Activated CD8-positive, alpha-beta T cell treated with anti-CD3 and anti-CD28 coated beads for 36 hours (primary cell): ENCODE data around the gene EMC8. TPM values are rescaled to one million over a fixed set of nuclear protein-coding genes. Genes with fewer than 3 reads are reported as not detected.

Experiments used
- ATAC-seq: fragments of 200-7000 bp; cut with Tn5 transposase; one replicate; pipeline ENCODE4 v1.10.0; 2021; ENCODE audit warnings: mild to moderate bottlenecking, moderate library complexity
- CTCF ChIA-PET: fragments of 350-600 bp; sonication (Branson Sonifier 250); formaldehyde crosslinking; loops from one replicate; lab custom pipeline; 2021; ENCODE audit warnings: antibody characterized with exemption; lab: Charles Lee
- POLR2A ChIA-PET: fragments of 350-600 bp; sonication (Branson Sonifier 250); formaldehyde crosslinking; loops from one replicate; lab custom pipeline; 2021; ENCODE audit warnings: antibody characterized with exemption; lab: Charles Lee
- DNase-seq: peaks from one replicate; pipeline ENCODE4 v3.0.0-alpha.2; 2020
- H3K27ac Mint-ChIP-seq: one replicate; pipeline ENCODE4 v1.8.0; 2021; ENCODE audit warnings: mild to moderate bottlenecking, mixed read lengths
- H3K27me3 Mint-ChIP-seq: one replicate; pipeline ENCODE4 v1.8.0; 2021; ENCODE audit warnings: mixed read lengths
- H3K36me3 Mint-ChIP-seq: one replicate; pipeline ENCODE4 v1.8.0; 2021; ENCODE audit warnings: low read depth, mixed read lengths
- H3K4me1 Mint-ChIP-seq: one replicate; pipeline ENCODE4 v1.8.0; 2021; ENCODE audit warnings: low read depth, mixed read lengths
- H3K4me3 Mint-ChIP-seq: one replicate; pipeline ENCODE4 v1.8.0; 2021; ENCODE audit warnings: mild to moderate bottlenecking, moderate library complexity, mixed read lengths
- H3K9me3 Mint-ChIP-seq: one replicate; pipeline ENCODE4 v1.8.0; 2021; ENCODE audit warnings: mixed read lengths
- intact Hi-C: fragments of 100-400 bp; cut with micrococcal nuclease; formaldehyde crosslinking; loops from one replicate; pipeline ENCODE4 v1.10.0; 2022
- total RNA-seq, 2 experiments: library from RNA; stranded (reverse); gene quantifications; one replicate each; pipeline ENCODE4 v1.2.3, GENCODE V29; 2021
- TF ChIP-seq, protein P1 (sequence below): fragments of 200-600 bp; IDR thresholded peaks from one replicate; pipeline ENCODE4 v1.8.0; 2022; ENCODE audit warnings: antibody characterized with exemption, mild to moderate bottlenecking

EMC8 gene
- total RNA-seq, 2 experiments from 2014 or later: 32.4 to 38.6 TPM

DNA sequence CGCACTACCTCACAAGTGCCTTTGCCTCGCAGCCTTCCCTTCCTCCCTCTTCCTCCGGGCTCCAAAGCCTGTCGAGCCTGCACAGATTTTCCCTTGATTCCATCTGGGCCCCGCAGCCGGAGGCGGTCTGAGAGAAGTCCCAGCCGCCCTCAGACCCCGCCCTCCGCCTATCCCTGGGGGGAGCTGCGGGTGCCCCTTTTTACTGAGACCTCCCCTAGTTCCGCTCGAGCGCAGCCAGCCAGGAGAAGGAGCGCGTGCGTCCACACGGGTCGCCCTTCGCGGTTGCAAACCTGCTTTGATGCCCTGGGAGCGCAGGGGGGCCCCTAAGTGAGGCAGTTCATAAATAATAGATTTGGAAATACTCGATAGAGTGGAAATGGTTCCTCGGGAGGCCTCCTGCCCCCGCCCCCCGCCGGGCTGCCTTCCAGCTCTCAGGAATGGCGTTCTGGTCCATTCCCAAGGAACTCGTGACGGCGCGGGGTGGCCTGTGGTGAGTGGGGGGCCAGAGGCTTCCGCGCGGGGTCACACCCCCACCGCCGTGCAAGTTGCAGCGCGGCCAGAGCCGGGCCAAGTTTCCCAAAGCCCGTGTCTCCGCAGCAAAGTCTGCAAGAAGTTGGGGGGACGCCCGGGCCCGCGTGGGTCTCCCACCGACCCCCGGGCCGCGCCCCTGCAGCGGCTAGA lies 49.1 kb downstream of the EMC8 start:
- Mint-ChIP-seq H3K4me3 (peak overlapping the region; percentile 62), H3K9me3 (no peaks in the 10 kb centered on the region), H3K27ac (no peak overlapping the region), H3K4me1 (peaks cover 18% of the 10 kb centered on the region), H3K27me3 (peaks cover 27% of the 10 kb centered on the region), H3K36me3 (no peaks in the 10 kb centered on the region)
- intact Hi-C loops: no loop called here
- CTCF ChIA-PET: interaction anchor here (1.5 kb wide), 2 partner anchors 33 to 34 kb away, joined by 3 to 4 read pairs; no protein-coding TSS in a partner anchor
- TF ChIP-seq, protein P1, sequence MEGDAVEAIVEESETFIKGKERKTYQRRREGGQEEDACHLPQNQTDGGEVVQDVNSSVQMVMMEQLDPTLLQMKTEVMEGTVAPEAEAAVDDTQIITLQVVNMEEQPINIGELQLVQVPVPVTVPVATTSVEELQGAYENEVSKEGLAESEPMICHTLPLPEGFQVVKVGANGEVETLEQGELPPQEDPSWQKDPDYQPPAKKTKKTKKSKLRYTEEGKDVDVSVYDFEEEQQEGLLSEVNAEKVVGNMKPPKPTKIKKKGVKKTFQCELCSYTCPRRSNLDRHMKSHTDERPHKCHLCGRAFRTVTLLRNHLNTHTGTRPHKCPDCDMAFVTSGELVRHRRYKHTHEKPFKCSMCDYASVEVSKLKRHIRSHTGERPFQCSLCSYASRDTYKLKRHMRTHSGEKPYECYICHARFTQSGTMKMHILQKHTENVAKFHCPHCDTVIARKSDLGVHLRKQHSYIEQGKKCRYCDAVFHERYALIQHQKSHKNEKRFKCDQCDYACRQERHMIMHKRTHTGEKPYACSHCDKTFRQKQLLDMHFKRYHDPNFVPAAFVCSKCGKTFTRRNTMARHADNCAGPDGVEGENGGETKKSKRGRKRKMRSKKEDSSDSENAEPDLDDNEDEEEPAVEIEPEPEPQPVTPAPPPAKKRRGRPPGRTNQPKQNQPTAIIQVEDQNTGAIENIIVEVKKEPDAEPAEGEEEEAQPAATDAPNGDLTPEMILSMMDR: no peak
- POLR2A ChIA-PET: interaction anchor here (1.0 to 1.2 kb wide), 2 partner anchors 62 to 195 kb away, joined by 3 read pairs; partner anchors contain the start of gene GINS2
- peak; percentile 47 for ATAC-seq
- DNase-seq: peak; percentile 49

DNA sequence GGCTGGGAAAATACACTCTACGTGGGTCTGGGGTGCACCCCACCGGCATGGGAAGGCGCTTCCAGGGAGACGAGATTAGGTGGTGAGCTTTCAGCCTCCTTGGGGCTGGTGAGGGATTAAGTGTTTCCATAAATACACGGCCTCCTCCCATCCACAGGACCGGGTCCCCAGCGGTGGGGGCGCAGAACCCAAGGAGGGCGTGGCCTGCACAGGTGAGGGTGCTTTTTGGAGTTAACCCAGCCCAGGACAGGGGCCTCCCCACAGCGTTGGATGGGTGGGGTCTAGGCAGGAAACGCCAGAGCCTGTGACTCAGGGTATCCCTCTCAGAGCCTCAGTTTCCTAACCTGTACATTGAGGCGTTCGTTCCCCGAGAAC lies 49.6 kb downstream of the EMC8 start:
- ChIA-PET POLR2A (interaction anchor here (1.2 kb wide), 1 partner anchor 195 kb away, joined by 3 read pairs; no protein-coding TSS in a partner anchor), CTCF (interaction anchor here (1.5 kb wide), 2 partner anchors 32 to 34 kb away, joined by 3 to 4 read pairs; no protein-coding TSS in a partner anchor)
- intact Hi-C loops: no loop called here
- H3K36me3 Mint-ChIP-seq: no peaks in the 10 kb centered on the region
- H3K27me3 Mint-ChIP-seq: peaks cover 27% of the 10 kb centered on the region
- peak overlapping the region; percentile 62 for H3K4me3 Mint-ChIP-seq
- H3K27ac Mint-ChIP-seq: no peak overlapping the region
- H3K9me3 Mint-ChIP-seq: no peaks in the 10 kb centered on the region
- ATAC-seq (peak; percentile 25), DNase-seq (no peak)
- TF ChIP-seq, protein P1: no peak
- peaks cover 18% of the 10 kb centered on the region for H3K4me1 Mint-ChIP-seq

- Mint-ChIP-seq H3K4me3 (no peak overlapping the region), H3K27me3 (peaks cover 9% of the 10 kb centered on the region), H3K36me3 (no peaks in the 10 kb centered on the region), H3K4me1 (peaks cover 15% of the 10 kb centered on the region), H3K27ac (no peak overlapping the region), H3K9me3 (no peaks in the 10 kb centered on the region)
- TF ChIP-seq, protein P1: no peak
- CTCF ChIA-PET: interaction anchor here (0.7 to 1.4 kb wide), 4 partner anchors 14 to 73 kb away, joined by 3 to 4 read pairs (median 3); no protein-coding TSS in a partner anchor
- DNase-seq (peak; percentile 58), ATAC-seq (peak; percentile 56)
- intact Hi-C loops: no loop called here
- POLR2A ChIA-PET: interaction anchor here (1.2 kb wide), 1 partner anchor 13 kb away, joined by 3 read pairs; no protein-coding TSS in a partner anchor
These were observed 52.7 kb downstream of the EMC8 start for GRCh38 chr16:85746460-85747215.

GRCh38 chr16:85738923-85739715 lies 60.2 kb downstream of the EMC8 start:
- H3K27me3 Mint-ChIP-seq: no peaks in the 10 kb centered on the region
- no peak overlapping the region for H3K27ac Mint-ChIP-seq
- intact Hi-C loops: no loop called here
- no peaks in the 10 kb centered on the region for H3K36me3 Mint-ChIP-seq
- no peaks in the 10 kb centered on the region for H3K9me3 Mint-ChIP-seq
- no peak for ATAC-seq
- H3K4me1 Mint-ChIP-seq: peaks cover 23% of the 10 kb centered on the region
- CTCF ChIA-PET: no interaction called here
- DNase-seq: no peak
- TF ChIP-seq, protein P1: no peak
- no peak overlapping the region for H3K4me3 Mint-ChIP-seq
- POLR2A ChIA-PET: no interaction called here
